HK-2 (cell line): Measurements from ENCODE around the gene MST1.

Experiments
- DNase-seq: peaks from one replicate; pipeline ENCODE4 v3.0.0-alpha.2; 2018; ENCODE audit not compliant: unreplicated experiment

The MST1 gene

DNA sequence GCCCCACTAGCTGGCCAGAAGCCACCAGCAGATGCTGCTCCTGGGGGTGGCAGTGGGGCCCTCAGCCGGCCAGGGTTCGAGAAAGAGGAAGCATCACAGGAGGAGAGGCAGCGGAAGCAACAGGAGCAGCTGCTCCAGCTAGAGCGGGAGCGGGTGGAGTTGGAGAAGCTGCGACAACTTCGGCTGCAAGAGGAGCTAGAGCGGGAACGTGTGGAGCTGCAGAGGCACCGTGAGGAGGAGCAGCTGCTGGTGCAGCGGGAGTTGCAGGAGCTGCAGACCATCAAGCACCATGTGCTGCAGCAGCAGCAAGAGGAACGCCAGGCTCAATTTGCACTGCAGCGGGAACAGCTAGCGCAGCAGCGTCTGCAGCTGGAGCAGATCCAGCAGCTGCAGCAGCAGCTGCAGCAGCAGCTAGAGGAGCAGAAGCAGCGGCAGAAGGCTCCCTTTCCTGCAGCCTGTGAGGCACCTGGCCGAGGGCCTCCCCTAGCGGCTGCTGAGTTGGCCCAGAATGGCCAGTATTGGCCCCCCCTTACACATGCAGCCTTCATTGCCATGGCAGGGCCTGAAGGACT lies 32.6 kb downstream of the MST1 start:
- no peak for DNase-seq

DNA sequence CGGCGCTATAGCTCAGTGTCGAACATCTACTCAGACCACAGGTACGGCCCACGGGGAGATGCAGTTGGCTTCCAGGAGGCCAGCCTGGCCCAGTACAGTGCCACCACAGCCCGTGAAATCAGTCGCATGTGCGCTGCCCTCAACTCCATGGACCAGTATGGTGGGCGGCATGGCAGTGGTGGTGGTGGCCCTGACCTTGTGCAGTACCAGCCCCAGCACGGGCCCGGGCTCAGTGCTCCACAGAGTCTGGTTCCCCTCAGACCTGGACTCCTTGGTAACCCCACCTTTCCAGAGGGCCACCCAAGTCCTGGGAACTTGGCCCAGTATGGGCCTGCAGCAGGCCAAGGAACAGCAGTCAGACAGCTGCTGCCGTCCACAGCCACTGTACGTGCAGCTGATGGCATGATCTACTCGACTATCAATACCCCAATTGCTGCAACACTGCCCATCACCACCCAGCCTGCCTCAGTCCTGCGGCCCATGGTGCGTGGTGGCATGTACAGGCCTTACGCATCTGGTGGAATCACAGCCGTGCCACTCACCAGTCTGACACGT lies 33.5 kb downstream of the MST1 start:
- DNase-seq: no peak

DNA sequence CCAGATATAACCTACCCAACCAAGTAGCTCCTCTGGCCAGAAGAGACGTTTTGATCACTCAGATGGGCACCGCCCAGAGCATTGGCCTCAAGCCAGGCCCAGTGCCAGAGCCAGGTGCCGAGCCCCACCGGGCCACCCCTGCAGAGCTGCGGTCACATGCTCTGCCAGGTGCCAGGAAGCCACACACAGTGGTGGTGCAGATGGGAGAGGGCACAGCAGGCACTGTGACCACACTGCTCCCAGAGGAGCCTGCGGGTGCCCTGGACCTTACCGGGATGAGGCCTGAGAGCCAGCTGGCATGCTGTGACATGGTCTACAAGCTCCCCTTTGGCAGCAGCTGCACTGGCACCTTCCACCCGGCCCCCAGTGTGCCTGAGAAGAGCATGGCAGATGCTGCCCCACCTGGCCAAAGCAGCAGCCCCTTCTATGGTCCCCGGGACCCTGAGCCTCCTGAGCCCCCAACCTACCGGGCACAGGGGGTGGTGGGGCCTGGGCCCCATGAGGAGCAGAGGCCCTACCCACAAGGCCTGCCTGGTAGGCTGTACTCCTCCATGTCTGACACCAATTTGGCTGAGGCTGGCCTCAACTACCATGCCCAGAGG lies 34.2 kb downstream of the MST1 start:
- no peak for DNase-seq

DNA sequence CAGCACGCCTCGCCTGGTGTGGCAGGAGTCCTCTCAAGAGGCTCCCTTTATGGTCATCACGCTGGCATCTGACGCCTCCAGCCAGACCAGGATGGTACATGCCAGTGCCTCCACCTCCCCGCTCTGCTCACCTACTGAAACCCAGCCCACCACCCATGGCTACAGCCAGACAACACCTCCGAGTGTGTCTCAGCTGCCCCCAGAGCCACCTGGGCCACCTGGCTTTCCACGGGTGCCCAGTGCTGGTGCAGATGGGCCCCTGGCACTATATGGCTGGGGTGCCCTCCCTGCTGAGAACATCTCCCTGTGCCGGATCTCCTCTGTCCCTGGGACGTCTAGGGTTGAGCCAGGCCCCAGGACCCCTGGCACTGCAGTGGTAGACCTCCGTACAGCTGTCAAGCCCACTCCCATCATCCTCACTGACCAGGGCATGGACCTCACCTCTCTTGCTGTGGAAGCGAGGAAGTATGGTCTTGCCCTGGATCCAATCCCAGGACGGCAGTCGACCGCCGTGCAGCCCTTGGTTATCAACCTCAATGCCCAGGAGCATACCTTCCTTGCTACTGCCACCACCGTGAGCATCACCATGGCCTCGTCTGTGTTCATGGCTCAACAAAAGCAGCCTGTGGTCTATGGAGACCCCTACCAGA lies 35.0 kb downstream of the MST1 start:
- DNase-seq: no peak

DNA sequence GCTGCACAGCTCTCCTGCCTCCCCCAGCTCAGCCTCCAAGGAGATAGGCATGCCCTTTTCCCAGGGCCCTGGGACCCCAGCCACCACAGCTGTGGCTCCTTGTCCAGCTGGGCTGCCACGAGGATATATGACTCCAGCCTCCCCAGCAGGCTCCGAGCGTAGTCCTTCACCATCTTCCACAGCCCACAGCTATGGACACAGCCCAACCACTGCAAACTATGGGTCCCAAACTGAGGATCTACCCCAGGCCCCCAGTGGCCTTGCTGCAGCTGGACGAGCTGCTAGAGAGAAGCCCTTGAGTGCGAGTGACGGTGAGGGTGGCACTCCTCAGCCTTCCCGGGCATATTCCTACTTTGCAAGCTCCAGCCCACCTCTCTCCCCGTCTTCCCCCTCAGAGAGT lies 35.7 kb downstream of the MST1 start:
- DNase-seq: no peak

DNA sequence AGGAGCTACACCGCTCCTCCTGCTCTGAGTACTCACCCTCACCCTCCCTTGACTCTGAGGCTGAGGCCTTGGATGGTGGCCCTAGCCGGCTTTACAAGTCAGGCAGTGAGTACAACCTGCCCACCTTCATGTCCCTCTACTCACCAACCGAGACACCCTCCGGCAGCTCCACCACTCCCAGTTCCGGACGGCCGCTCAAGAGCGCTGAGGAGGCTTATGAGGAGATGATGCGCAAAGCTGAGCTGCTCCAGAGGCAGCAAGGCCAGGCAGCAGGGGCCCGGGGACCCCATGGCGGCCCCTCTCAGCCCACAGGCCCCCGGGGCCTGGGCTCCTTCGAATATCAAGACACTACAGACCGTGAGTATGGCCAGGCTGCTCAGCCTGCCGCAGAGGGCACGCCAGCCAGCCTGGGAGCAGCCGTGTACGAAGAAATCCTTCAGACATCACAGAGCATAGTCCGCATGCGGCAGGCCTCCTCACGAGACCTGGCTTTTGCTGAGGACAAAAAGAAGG lies 36.3 kb downstream of the MST1 start:
- no peak for DNase-seq

DNA sequence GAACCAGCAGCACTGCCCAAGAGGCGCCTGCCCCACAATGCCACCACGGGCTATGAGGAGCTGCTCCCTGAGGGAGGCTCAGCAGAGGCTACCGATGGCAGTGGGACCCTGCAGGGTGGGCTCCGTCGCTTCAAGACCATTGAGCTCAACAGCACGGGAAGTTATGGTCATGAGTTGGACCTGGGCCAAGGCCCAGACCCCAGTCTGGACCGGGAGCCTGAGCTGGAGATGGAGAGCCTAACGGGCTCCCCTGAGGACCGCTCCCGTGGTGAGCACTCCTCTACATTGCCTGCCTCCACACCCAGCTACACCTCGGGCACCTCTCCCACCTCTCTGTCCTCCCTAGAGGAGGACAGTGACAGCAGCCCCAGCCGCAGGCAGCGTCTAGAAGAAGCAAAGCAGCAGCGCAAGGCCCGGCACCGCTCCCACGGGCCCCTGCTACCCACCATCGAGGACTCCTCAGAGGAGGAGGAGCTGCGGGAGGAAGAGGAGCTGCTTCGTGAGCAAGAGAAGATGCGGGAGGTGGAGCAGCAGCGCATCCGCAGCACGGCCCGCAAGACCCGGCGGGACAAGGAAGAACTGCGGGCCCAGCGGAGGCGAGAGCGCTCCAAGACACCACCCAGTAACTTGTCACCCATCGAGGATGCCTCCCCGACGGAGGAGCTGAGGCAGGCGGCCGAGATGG lies 36.9 kb downstream of the MST1 start:
- DNase-seq: no peak

DNA sequence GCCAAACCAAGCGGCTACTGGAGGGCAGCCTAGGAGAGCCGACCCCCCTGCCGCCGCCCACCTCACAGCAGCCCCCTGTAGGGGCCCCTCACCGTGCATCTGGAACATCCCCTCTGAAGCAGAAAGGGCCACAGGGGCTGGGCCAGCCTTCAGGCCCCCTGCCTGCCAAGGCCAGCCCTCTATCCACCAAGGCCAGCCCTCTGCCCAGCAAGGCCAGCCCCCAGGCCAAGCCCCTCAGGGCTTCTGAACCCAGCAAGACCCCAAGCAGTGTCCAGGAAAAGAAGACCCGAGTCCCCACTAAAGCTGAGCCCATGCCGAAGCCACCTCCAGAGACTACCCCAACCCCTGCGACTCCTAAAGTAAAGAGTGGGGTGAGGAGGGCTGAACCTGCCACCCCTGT lies 38.6 kb downstream of the MST1 start:
- no peak for DNase-seq

DNA sequence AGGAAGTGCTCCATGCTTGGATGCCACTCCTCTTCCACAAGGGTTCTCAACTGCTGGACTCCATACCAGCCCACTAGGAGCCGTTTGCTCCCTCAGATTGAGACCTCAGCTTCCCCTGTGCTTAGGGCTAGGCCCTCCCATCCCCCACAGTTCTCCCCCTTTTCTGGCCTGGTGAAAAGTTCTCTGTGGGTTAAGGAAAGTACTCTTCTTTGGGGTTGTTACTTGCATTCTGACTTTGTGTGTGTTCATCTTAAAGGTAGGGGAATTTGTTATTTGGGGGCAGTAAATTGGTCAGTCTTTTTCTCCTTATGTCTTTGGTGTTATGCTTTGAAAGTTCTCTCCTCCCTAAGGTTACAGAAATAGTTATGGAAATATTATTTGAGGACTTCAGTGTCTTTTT lies 39.1 kb downstream of the MST1 start:
- no peak for DNase-seq

DNA sequence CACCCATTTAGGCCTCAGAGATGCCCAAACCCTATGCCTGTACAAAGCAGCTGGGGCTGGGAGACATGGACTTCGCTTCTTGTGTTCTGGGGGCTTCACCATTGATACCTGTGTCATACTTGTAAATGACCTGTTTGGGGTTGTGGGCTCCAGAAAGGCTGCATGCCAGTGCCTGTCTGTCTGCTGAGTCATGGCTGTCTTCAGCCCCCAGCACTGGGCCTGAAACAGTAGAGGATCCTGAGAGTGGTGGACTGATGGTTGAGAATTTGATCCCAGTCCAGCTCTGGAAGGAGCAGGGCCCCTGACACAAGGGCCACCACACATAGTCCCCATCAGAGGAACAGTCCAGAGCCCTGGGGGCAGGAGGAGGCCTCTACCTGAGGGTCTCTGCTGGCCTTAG lies 39.7 kb downstream of the MST1 start:
- DNase-seq: no peak

DNA sequence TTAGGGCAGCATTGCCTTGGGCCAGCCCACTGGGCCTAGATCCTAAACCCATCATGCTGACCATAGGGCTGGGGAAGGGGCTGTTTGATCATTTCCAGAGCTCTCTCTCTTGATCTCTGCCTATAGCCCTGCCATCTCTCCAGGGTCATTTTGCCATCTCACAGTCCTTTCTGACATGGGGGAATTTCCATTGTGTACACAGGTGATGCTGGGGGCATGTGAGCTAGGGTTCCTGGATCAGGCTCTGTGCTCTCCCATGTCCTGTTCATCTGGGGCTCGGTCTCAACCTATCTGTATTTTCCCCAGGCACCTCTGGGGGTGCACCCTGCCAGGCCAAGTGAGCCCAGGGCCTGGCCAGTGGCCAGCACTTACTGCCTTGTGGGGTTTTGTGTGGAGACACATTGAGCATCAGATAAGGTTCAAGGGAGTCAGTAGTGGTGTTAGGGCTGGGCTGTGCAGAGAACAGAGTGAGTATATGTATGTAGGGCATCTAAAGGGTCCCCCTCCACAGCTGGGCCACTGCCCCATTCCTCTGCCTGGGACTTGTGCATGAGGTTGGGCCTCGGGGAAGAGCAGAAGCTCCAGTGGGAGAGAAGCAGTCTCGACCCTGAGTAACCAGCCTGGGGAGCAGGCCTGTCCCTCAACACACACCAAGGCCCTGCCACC lies 40.8 kb downstream of the MST1 start:
- DNase-seq: no peak

DNA sequence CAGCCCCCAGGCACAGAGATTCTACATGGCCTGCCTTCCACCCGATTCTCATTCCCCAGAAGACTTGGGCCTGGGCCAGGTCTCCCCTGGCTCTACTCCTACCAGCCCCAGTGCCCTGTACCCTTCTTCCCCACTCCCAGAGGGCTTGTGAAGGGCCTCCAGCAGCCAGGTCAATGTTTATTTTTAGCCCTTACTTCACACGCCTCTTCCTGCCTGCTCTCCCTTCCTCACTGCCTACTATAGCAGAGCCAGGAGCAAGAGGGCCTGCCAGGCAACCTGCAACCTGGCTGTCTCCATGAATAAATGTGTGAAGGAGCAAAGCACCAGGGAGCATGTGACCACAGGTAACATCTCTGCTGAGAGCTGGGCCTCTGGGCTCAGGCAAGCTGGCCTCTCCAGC lies 41.5 kb downstream of the MST1 start:
- DNase-seq: no peak

DNA sequence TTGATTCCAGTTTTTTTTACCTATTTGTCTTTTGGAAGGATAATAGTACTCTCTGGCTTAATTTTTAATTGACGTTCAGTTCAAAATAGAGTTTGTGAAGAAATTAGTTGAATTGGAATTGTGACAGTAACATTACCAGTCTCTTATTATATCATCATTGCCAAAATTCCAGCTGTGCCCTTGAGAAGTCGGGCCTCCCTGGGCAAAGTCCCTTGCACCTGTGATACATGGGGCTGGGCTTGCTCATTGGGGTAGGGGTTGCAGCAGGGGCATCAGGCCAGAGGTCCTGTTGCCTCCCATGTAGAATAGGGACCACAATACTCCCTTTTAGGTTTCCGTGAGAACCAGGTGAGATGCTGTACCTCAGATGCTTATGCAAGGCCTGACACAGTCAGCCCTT lies 43.0 kb downstream of the MST1 start:
- no peak for DNase-seq

DNA sequence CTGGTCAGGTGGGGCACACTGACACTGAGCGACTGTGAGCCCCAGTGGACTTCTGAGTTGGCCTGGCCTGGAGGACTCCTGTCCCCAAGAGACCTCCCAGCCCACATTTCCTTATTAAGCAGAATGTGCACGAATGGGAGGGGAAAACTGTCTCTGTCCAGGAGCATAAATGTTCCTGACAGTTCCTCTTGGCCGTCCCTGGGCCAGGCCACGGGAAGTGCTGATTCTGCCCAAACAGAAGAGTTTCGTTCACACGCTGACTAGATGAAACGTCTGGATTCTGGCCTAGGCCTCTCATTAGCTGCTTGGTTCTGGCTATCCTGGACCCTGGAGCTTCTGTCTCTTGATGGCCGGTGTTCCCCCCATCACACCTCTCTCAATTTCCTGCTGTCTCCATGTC lies 44.6 kb downstream of the MST1 start:
- no peak for DNase-seq

DNA sequence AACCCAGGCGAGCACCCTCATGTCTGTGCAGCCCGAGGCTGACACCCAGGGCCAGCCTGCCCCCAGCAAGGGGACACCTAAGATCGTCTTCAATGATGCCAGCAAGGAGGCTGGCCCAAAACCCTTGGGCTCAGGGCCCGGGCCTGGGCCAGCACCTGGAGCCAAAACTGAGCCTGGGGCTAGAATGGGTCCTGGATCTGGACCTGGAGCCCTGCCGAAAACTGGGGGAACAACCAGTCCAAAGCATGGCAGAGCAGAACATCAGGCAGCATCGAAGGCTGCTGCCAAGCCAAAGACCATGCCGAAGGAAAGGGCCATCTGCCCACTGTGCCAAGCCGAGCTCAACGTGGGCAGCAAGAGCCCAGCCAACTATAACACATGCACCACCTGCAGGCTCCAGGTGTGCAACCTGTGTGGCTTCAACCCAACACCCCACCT lies 46.5 kb downstream of the MST1 start:
- DNase-seq: no peak

DNA sequence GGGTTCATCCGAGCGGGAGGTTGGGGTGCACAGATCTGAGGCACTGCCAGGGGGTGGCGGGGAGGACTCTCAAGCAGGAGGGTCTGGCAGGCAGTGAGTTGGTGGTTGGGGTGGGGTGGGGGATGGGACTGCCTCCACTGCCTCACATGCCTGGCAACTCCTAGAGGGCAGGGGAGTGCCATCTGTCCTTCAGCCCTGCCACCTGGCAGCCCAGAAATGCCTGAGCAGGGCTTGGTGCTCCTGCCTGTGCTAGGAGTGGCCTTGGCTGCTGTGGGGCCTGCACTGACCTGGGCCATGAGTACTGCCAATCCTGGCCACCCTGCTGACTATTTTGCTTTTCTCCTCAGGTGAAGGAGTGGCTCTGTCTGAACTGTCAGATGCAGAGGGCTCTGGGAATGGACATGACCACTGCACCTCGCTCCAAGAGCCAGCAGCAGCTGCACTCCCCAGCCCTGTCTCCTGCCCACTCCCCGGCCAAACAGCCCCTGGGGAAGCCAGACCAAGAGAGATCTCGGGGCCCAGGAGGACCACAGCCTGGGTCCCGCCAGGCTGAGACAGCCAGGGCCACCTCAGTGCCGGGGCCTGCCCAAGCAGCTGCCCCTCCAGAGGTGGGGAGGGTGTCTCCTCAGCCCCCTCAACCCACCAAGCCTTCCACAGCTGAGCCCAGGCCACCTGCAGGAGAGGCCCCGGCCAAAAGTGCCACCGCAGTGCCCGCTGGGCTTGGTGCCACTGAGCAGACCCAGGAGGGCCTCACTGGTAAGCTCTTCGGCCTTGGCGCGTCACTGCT lies 47.2 kb downstream of the MST1 start:
- no peak for DNase-seq

DNA sequence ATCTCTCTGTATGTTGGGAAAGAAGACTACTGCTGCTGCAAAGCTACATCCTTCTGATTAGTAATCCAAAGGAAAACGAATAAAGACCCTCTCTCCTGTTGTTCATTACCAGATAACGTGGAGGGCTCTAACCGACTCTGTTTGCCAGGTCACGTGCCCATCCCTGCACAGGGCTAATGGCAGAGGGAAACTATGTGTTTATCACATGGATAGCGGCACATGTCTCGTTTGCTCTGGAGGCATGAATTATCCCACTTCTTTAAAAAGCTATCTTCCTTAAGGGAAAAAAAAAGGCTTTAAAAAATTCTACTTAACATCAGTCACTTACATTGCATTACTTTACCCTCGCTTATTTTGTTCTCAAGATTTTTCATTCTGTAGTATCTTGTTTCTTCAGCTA lies 48.0 kb downstream of the MST1 start:
- no peak for DNase-seq

DNA sequence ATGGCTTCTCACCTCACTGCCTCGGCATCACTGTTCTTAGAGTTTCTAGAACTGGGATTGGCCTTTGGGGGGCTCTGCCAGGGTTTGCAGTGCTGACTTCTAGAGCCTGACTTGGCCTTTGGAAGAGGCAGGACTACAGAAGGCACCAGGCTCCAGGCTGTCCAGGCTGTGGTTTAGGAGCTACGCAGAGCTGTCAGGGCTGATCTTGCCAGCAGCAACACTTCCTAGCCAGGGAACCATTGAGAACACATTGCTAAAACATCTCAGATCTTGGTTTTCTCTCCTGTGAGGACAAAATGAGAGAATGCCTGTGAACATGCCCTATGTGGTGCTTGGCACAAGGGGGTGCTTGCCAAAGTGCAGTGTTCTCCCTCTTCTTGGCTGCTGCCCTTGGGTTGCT lies 49.7 kb downstream of the MST1 start:
- DNase-seq: no peak

DNA sequence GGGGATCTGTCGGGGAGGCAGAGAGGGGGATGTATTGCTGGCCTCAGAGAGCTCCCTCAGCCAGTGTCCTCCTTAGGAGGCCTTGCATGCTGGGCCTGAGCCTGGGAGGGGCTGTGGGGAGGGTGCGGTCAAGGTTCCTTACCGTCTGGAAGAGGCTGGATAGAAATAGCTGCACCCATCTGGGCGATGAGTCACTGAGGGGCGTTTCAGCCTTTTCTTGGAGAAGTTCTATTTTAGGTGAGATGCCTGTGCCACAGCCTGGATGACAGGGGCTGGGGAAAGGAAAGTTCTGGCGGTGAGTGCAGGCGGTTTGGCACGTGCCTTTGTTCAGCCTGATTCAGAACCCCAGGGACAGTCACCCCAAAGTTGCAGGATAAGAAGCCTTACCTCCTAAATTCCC lies 50.8 kb downstream of the MST1 start:
- peak; percentile 54 for DNase-seq

DNA sequence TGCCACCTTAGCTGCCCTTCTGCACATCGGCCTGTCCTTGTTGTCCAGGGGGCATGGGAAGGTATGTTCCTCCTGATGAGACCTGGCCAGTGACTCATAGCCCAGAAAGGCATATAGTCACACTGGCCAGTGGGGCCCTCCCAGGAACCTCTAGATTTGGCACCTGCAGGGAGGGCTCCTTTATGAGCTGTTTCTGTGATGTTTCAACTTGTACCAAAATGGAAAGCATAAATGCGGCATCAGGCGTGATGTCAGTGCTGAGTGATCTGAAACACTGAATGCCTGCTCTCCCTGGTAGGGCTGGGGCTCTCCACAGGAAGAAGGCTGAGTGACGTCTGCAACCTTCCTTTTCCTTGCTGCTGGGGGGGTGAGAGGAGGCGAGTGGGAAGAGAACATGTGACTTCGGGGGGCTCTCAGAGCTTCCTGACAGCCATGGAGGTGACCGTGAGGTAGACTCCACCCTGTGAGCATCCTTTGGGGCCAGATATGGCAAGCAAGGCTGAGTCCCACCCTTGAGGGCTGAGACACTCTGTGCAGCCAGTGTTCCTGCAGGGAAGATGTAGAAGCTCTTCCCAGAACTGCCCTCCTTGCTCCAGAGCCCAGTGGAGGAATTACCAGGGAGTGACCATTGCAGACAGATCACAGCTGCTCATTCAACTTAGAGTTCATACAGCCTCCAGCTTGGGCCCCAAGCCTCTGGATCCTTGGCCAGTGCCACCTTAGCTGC lies 52.2 kb downstream of the MST1 start:
- no peak for DNase-seq

DNA sequence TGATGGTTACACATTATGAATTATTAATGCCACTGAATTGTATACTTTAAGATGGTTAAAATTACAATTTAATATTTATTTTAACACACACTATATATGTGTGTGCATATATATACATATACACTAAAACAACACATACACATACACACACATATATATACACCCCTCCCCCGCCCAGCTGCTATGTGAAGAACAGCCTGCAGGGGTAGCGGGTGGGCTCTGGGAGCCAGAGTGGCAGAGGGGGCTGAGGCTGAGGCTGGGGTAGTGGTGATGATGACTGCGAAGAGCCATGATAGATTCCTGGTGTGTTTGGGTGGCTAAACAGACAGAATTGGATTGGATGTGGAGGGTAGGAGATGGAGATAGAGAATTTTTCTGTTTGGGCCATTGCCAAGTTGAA lies 54.5 kb downstream of the MST1 start:
- no peak for DNase-seq
